Frontal cortex (tissue), 4 donors: ENCODE measurements around the gene TMEM63C. TPM values are rescaled to one million over a fixed set of nuclear protein-coding genes. Genes with fewer than 3 reads are reported as not detected.
"Not testable (repeated sequence)": the region's sequence is repeated elsewhere in the genome, so short reads cannot be mapped to it uniquely, and the experiment has no call there.

ENCODE experiments used
- DNase-seq, 2 donors: peaks; one replicate each; pipeline ENCODE4 v3.0.0; 2012; ENCODE audit warnings: low spot score in 2 of 2
- FAIRE-seq: peaks from 2 replicates; lab custom pipeline; 2012; peaks lifted over from hg19 to GRCh38; lab: Jason Lieb, UNC
- total RNA-seq: library from RNA; depleted of rRNA; stranded (reverse); fragments of >200 nt; gene quantifications from one replicate; pipeline ENCODE4 v1.2.3, GENCODE V29; 2014
- donor health status: control.
- donor health status: control.
- donor health status: control.

The TMEM63C gene
- total RNA-seq, 1 donor from 2014 or later: 8.6 TPM

- no peak for DNase-seq
- no peak for FAIRE-seq
Observed at GRCh38 chr14:77151918-77152588, 29.5 kb upstream of the TMEM63C start.

GRCh38 chr14:77153802-77154201, 27.8 kb upstream of the TMEM63C start:
- no peak for DNase-seq
- no peak for FAIRE-seq

GRCh38 chr14:77154421-77154820, 27.2 kb upstream of the TMEM63C start:
- DNase-seq (no peak), FAIRE-seq (no peak)

GRCh38 chr14:77155083-77155482, 26.5 kb upstream of the TMEM63C start:
- DNase-seq (no peak), FAIRE-seq (no peak)

GRCh38 chr14:77157740-77158139, 23.9 kb upstream of the TMEM63C start:
- FAIRE-seq (no peak), DNase-seq (no peak)

GRCh38 chr14:77158175-77158881, 23.3 kb upstream of the TMEM63C start:
- no peak for DNase-seq
- no peak for FAIRE-seq

GRCh38 chr14:77158882-77159255, 22.7 kb upstream of the TMEM63C start:
- DNase-seq (no peak), FAIRE-seq (no peak)

- no peak for FAIRE-seq
- no peak for DNase-seq
Observed at GRCh38 chr14:77161011-77161410, 20.6 kb upstream of the TMEM63C start.

GRCh38 chr14:77170045-77170444, 11.6 kb upstream of the TMEM63C start:
- FAIRE-seq (no peak), DNase-seq (no peak)

- FAIRE-seq: no peak
- no peak for DNase-seq
Observed at GRCh38 chr14:77172916-77173315, 8.7 kb upstream of the TMEM63C start.

- DNase-seq: not testable (repeated sequence)
Observed at GRCh38 chr14:77173911-77174617, 7.5 kb upstream of the TMEM63C start.

GRCh38 chr14:77175843-77176242, 5.8 kb upstream of the TMEM63C start:
- FAIRE-seq (no peak), DNase-seq (no peak)

More at GRCh38 chr14:77173911-77174617, 7.5 kb upstream of the TMEM63C start:
- not testable (repeated sequence) for FAIRE-seq

GRCh38 chr14:77177702-77178101, 3.9 kb upstream of the TMEM63C start:
- no peak for FAIRE-seq
- DNase-seq: no peak

GRCh38 chr14:77178656-77179055, 2.9 kb upstream of the TMEM63C start:
- no peak for FAIRE-seq

GRCh38 chr14:77180726-77181602, 634 bp upstream of the TMEM63C start:
- FAIRE-seq (no peak), DNase-seq (no peak)

More at GRCh38 chr14:77178656-77179055, 2.9 kb upstream of the TMEM63C start:
- no peak for DNase-seq

GRCh38 chr14:77183896-77184295, 2.3 kb downstream of the TMEM63C start:
- no peak for DNase-seq
- no peak for FAIRE-seq

GRCh38 chr14:77184396-77185092, 2.9 kb downstream of the TMEM63C start:
- FAIRE-seq (no peak), DNase-seq (no peak)

GRCh38 chr14:77185093-77185465, 3.5 kb downstream of the TMEM63C start:
- FAIRE-seq (no peak), DNase-seq (no peak)

GRCh38 chr14:77186911-77187648, 5.5 kb downstream of the TMEM63C start:
- no peak for FAIRE-seq
- DNase-seq: no peak
